H9 (cell line): ENCODE measurements around the gene FCRL6. TPM values are rescaled to one million over a fixed set of nuclear protein-coding genes. Genes with fewer than 3 reads are reported as not detected.

Experiments
- DNase-seq: peaks from one replicate; pipeline ENCODE4 v3.0.0-alpha.2; 2017
- H2AFZ ChIP-seq: one replicate; pipeline ENCODE4 v1.6.1; 2013; ENCODE audit warnings: mild to moderate bottlenecking, low read length, control low read depth, moderate library complexity
- H2AK5ac ChIP-seq: 2 replicates; pipeline ENCODE4 v1.6.1; 2013; ENCODE audit warnings: low read length, control low read depth, mixed read lengths; ENCODE audit not compliant: insufficient read length
- H2BK120ac ChIP-seq: one replicate; pipeline ENCODE4 v1.6.1; 2013; ENCODE audit warnings: low read depth, mild to moderate bottlenecking, low read length, control low read depth, inconsistent platforms; ENCODE audit not compliant: poor library complexity, severe bottlenecking
- H2BK12ac ChIP-seq: 2 replicates; pipeline ENCODE4 v1.6.1; 2013; ENCODE audit warnings: low read length, control low read depth, mixed read lengths, low read depth; ENCODE audit not compliant: insufficient read length
- H2BK15ac ChIP-seq: 2 replicates; pipeline ENCODE4 v1.6.1; 2013; ENCODE audit warnings: low read depth, low read length, control low read depth
- H2BK20ac ChIP-seq: one replicate; pipeline ENCODE4 v1.6.1; 2013; ENCODE audit warnings: low read depth, mild to moderate bottlenecking, low read length, control low read depth, inconsistent platforms; ENCODE audit not compliant: poor library complexity, severe bottlenecking
- H2BK5ac ChIP-seq: 2 replicates; pipeline ENCODE4 v1.6.1; 2013; ENCODE audit warnings: low read length, control low read depth, mixed read lengths; ENCODE audit not compliant: insufficient read length
- H3K14ac ChIP-seq: 2 replicates; pipeline ENCODE4 v1.6.1; 2013; ENCODE audit warnings: low read length, control low read depth; ENCODE audit not compliant: insufficient read depth
- H3K18ac ChIP-seq: 2 replicates; pipeline ENCODE4 v1.6.1; 2013; ENCODE audit warnings: low read depth, mild to moderate bottlenecking, mixed read lengths, low read length, control low read depth; ENCODE audit not compliant: insufficient read length
- H3K23ac ChIP-seq: 2 replicates; pipeline ENCODE4 v1.6.1; 2013; ENCODE audit warnings: low read length, control low read depth, mixed read lengths, low read depth; ENCODE audit not compliant: insufficient read length
- H3K23me2 ChIP-seq: 2 replicates; pipeline ENCODE4 v1.6.1; 2013; ENCODE audit warnings: low read depth, mild to moderate bottlenecking, mixed read lengths, low read length, control low read depth; ENCODE audit not compliant: insufficient read length, poor library complexity, severe bottlenecking
- H3K27ac ChIP-seq: 2 replicates; pipeline ENCODE4 v1.5.1; 2013; ENCODE audit warnings: low read length, control low read depth, mixed read lengths, low read depth; ENCODE audit not compliant: insufficient read length
- H3K27me3 ChIP-seq: 2 replicates; pipeline ENCODE4 v1.6.1; 2013; ENCODE audit warnings: low read length, control low read depth, inconsistent platforms; ENCODE audit not compliant: insufficient read depth
- H3K4ac ChIP-seq: 2 replicates; pipeline ENCODE4 v1.6.1; 2013; ENCODE audit warnings: low read depth, mild to moderate bottlenecking, control low read depth, inconsistent platforms, low read length, moderate library complexity
- H3K4me1 ChIP-seq: 2 replicates; pipeline ENCODE4 v1.6.1; 2013; ENCODE audit warnings: low read length, control low read depth, inconsistent platforms; ENCODE audit not compliant: insufficient read depth
- H3K4me2 ChIP-seq: 2 replicates; pipeline ENCODE4 v1.6.1; 2013; ENCODE audit warnings: low read length, control low read depth, mixed read lengths; ENCODE audit not compliant: insufficient read length, insufficient read depth
- H3K56ac ChIP-seq: 2 replicates; pipeline ENCODE4 v1.6.1; 2013; ENCODE audit warnings: low read depth, mild to moderate bottlenecking, mixed read lengths, low read length, control low read depth; ENCODE audit not compliant: insufficient read length
- H3K79me1 ChIP-seq: 2 replicates; pipeline ENCODE4 v1.6.1; 2013; ENCODE audit warnings: low read depth, mild to moderate bottlenecking, moderate library complexity, low read length, control low read depth, inconsistent platforms; ENCODE audit not compliant: insufficient read depth, poor library complexity, severe bottlenecking
- H3K79me2 ChIP-seq: 2 replicates; pipeline ENCODE4 v1.6.1; 2013; ENCODE audit warnings: low read length, control low read depth, inconsistent platforms; ENCODE audit not compliant: insufficient read depth
- H3K9ac ChIP-seq: 2 replicates; pipeline ENCODE4 v1.6.1; 2013; ENCODE audit warnings: low read length, control low read depth, mixed read lengths; ENCODE audit not compliant: insufficient read length; ENCODE audit errors: extremely low read depth
- H3K9me3 ChIP-seq: one replicate; pipeline ENCODE4 v1.6.1; 2013; ENCODE audit warnings: low read depth, low read length, inconsistent platforms; ENCODE audit not compliant: control insufficient read depth
- H3T11ph ChIP-seq: one replicate; pipeline ENCODE4 v1.6.1; 2013; ENCODE audit warnings: mild to moderate bottlenecking, low read length, control low read depth, inconsistent platforms
- H4K20me1 ChIP-seq: one replicate; pipeline ENCODE4 v1.6.1; 2013; ENCODE audit not compliant: control insufficient read depth, insufficient read length, insufficient read depth
- H4K5ac ChIP-seq: 2 replicates; pipeline ENCODE4 v1.6.1; 2013; ENCODE audit warnings: low read depth, mild to moderate bottlenecking, mixed read lengths, low read length, control low read depth; ENCODE audit not compliant: insufficient read length
- H4K8ac ChIP-seq: replicated peaks from 2 replicates; pipeline ENCODE4 v1.6.1; 2013; ENCODE audit warnings: low read length, control low read depth, mixed read lengths, low read depth; ENCODE audit not compliant: insufficient read length
- H4K91ac ChIP-seq: 2 replicates; pipeline ENCODE4 v1.6.1; 2013; ENCODE audit warnings: low read depth, mild to moderate bottlenecking, moderate library complexity, mixed read lengths, low read length, control low read depth; ENCODE audit not compliant: insufficient read length
- H3K27ac Mint-ChIP-seq, 3 experiments: 2 replicates in 2 of 3; 3 replicates in 1 of 3; pipeline ENCODE4 v1.8.0; 2020 to 2021; ENCODE audit warnings: mixed read lengths in 3 of 3, mild to moderate bottlenecking in 1 of 3, moderate library complexity in 1 of 3
- H3K27me3 Mint-ChIP-seq: 2 replicates; pipeline ENCODE4 v1.8.0; 2021; ENCODE audit warnings: low read depth, mild to moderate bottlenecking, moderate library complexity, mixed read lengths
- H3K36me3 Mint-ChIP-seq, 3 experiments: 2 replicates in 2 of 3; 3 replicates in 1 of 3; pipeline ENCODE4 v1.8.0; 2020 to 2021; ENCODE audit warnings: low read depth in 3 of 3, mixed read lengths in 3 of 3; ENCODE audit not compliant: insufficient read depth in 1 of 3
- H3K4me1 Mint-ChIP-seq, 2 experiments: 2 replicates each; pipeline ENCODE4 v1.8.0; 2020; ENCODE audit warnings: mixed read lengths in 2 of 2
- H3K4me3 Mint-ChIP-seq, 2 experiments: 2 replicates in 1 of 2; 3 replicates in 1 of 2; pipeline ENCODE4 v1.8.0; 2020 to 2021; ENCODE audit warnings: mild to moderate bottlenecking in 2 of 2, mixed read lengths in 2 of 2, moderate library complexity in 1 of 2
- H3K9me3 Mint-ChIP-seq, 2 experiments: 2 replicates in 1 of 2; 3 replicates in 1 of 2; pipeline ENCODE4 v1.8.0; 2020; ENCODE audit warnings: mild to moderate bottlenecking in 2 of 2, mixed read lengths in 2 of 2, moderate library complexity in 1 of 2
- CTCF ChIP-seq: fragments of 200-600 bp; sonication (generic); conservative IDR thresholded peaks from 3 replicates; pipeline ENCODE4 v1.8.0; 2021; ENCODE audit warnings: antibody characterized with exemption, mild to moderate bottlenecking
- WGBS: extraction: QIAGEN DNeasy Blood & Tissue Kit; methylation state at CpG from one replicate; pipeline ENCODE4 v1.1.7; 2013; ENCODE audit warnings: missing lambda C conversion rate, low lambda C conversion rate, mixed read lengths; ENCODE audit not compliant: insufficient read length; ENCODE audit errors: extremely low coverage; 5-methylcytosine and 5-hydroxymethylcytosine counted together
- total RNA-seq: library from RNA; stranded (reverse); gene quantifications from 2 replicates; pipeline ENCODE4 v1.2.1, GENCODE V29; 2021

The FCRL6 gene
- total RNA-seq, 1 experiment from 2014 or later = not detected

DNA sequence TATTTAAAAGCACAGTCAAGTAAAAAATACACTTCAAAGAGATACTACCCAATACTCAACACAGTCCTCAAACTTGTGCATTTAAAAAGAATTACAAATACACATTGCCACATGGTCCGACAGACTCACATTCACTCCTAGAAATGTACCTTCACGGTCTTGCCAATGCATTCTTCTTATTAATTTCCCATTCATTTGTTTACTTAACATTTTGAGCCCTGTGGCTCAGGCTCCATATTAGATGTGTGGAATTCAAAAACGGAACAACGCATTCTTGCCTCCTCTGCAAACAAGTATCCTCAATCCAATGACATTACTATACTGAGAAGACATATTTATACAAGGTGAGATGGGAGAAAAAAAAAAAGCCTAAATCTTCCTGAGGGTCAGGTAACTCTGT is 23.9 kb upstream of the FCRL6 start:
- H3K79me2 ChIP-seq = no peaks in the 10 kb centered on the region
- no peak overlapping the region for H3K23ac ChIP-seq
- no peak overlapping the region for H4K5ac ChIP-seq
- H2BK12ac ChIP-seq = no peak overlapping the region
- no peak overlapping the region for H3K9ac ChIP-seq
- no peak overlapping the region for H3K56ac ChIP-seq
- Mint-ChIP-seq H3K4me1 (peaks cover 11 to 12% of the 10 kb centered on the region in 2 experiments), H3K27me3 (peaks cover 11% of the 10 kb centered on the region), H3K27ac (no peak overlapping the region), H3K36me3 (peaks cover 7 to 20% (median 15%) of the 10 kb centered on the region in 3 experiments), H3K4me3 (no peak overlapping the region), H3K9me3 (peaks cover 0 to 3% of the 10 kb centered on the region in 2 experiments; a peak in 1 of 5 replicates)
- no peak overlapping the region for H3K18ac ChIP-seq
- no peak overlapping the region for H4K91ac ChIP-seq
- H3K9me3 ChIP-seq = no peaks in the 10 kb centered on the region
- no peak overlapping the region for H3T11ph ChIP-seq
- no peak overlapping the region for H2AFZ ChIP-seq
- H3K23me2 ChIP-seq = no peaks in the 10 kb centered on the region
- H3K4ac ChIP-seq = no peak overlapping the region
- H3K4me1 ChIP-seq = no peaks in the 10 kb centered on the region
- H2BK20ac ChIP-seq = no peak overlapping the region
- H2BK5ac ChIP-seq = no peak overlapping the region
- no peak overlapping the region for H4K8ac ChIP-seq
- H3K27me3 ChIP-seq = no peaks in the 10 kb centered on the region
- no peak for TF ChIP-seq CTCF
- H2BK120ac ChIP-seq = no peak overlapping the region
- no peak overlapping the region for H3K4me2 ChIP-seq
- H3K27ac ChIP-seq = no peak overlapping the region
- H2AK5ac ChIP-seq = no peak overlapping the region
- whole genome bisulfite sequencing = no CpG with 5 or more reads among the region's 4 CpGs
- H3K79me1 ChIP-seq = no peaks in the 10 kb centered on the region
- no peak overlapping the region for H3K14ac ChIP-seq
- H2BK15ac ChIP-seq = no peak overlapping the region
- no peaks in the 10 kb centered on the region for H4K20me1 ChIP-seq
- no peak for DNase-seq
